Fibroblast of lung (primary cell): ENCODE measurements around the gene ELAVL2. TPM values are rescaled to one million over a fixed set of nuclear protein-coding genes. Genes with fewer than 3 reads are reported as not detected.

Source experiments
- DNase-seq, 2 donors: peaks; one replicate each; pipeline versions ENCODE4 v3.0.0 to v3.0.0-alpha.2; 2010; ENCODE audit warnings: low read depth in 2 of 2
- H2AFZ ChIP-seq: 2 replicates; pipeline ENCODE4 v1.5.1; 2012; ENCODE audit warnings: low read length, control low read depth, inconsistent platforms
- H3K27ac ChIP-seq: 2 replicates; pipeline ENCODE4 v1.5.1; 2011; ENCODE audit warnings: low read length, control low read depth; ENCODE audit not compliant: insufficient read depth
- H3K27me3 ChIP-seq: 2 replicates; pipeline ENCODE4 v1.5.1; 2011; ENCODE audit warnings: mild to moderate bottlenecking, low read length; ENCODE audit not compliant: control insufficient read depth, insufficient read depth
- H3K36me3 ChIP-seq: 2 replicates; pipeline ENCODE4 v1.5.1; 2011; ENCODE audit warnings: low read length; ENCODE audit not compliant: control insufficient read depth, insufficient read depth
- H3K4me1 ChIP-seq: 2 replicates; pipeline ENCODE4 v1.5.1; 2011; ENCODE audit warnings: low read length; ENCODE audit not compliant: control insufficient read depth, insufficient read depth; ENCODE audit errors: extremely low read depth
- H3K4me2 ChIP-seq: 2 replicates; pipeline ENCODE4 v1.5.1; 2011; ENCODE audit warnings: low read length, control low read depth; ENCODE audit not compliant: insufficient read depth; ENCODE audit errors: extremely low read depth
- H3K4me3 ChIP-seq, 4 experiments: fragments of 200-600 bp in 1 of 4; sonication (generic) in 1 of 4; replicated peaks in 1 of 4; 2 replicates each; pipeline ENCODE4 v1.5.1; 2011 to 2016; ENCODE audit warnings: low read length in 4 of 4, low read depth in 3 of 4, mild to moderate bottlenecking in 3 of 4, control low read depth in 2 of 4, inconsistent platforms in 1 of 4, mixed read lengths in 1 of 4; ENCODE audit not compliant: insufficient read depth in 1 of 4; ENCODE audit errors: control extremely low read depth in 1 of 4
- H3K79me2 ChIP-seq: 2 replicates; pipeline ENCODE4 v1.5.1; 2012; ENCODE audit warnings: mild to moderate bottlenecking, low read length, inconsistent platforms; ENCODE audit not compliant: control insufficient read depth, insufficient read depth
- H3K9ac ChIP-seq: 2 replicates; pipeline ENCODE4 v1.5.1; 2011; ENCODE audit warnings: mild to moderate bottlenecking, low read length, control low read depth; ENCODE audit not compliant: insufficient read depth
- H3K9me3 ChIP-seq: 2 replicates; pipeline ENCODE4 v1.5.1; 2012; ENCODE audit warnings: low read depth, low read length; ENCODE audit not compliant: control insufficient read depth, insufficient read depth
- H4K20me1 ChIP-seq: 2 replicates; pipeline ENCODE4 v1.5.1; 2011; ENCODE audit warnings: low read length; ENCODE audit not compliant: control insufficient read depth, insufficient read depth; ENCODE audit errors: extremely low read depth
- EZH2 ChIP-seq: IDR thresholded peaks from 2 replicates; pipeline ENCODE4 v1.5.1; 2012; ENCODE audit warnings: low read length, control low read depth, mild to moderate bottlenecking; ENCODE audit errors: missing control alignments
- polyA plus RNA-seq, 2 donors: library from polyadenylated mRNA; depleted of rRNA in 1 of 2; stranded (reverse) in 1 of 2; unstranded in 1 of 2; fragments of >200 nt; gene quantifications; 2 replicates each; pipeline ENCODE4 v1.2.1, GENCODE V29; 2011 to 2012; ENCODE audit warnings: missing spikeins in 1 of 2
- total RNA-seq: library from RNA; depleted of rRNA; stranded (reverse); fragments of >200 nt; gene quantifications from 2 replicates; pipeline ENCODE4 v1.2.1, GENCODE V29; 2014
- TF ChIP-seq, protein P1 (sequence below), 2 donors: IDR thresholded peaks in 1 of 2; conservative IDR thresholded peaks in 1 of 2; 1 replicate in 1 of 2; 2 replicates in 1 of 2; pipeline ENCODE4 v1.5.1; 2011 to 2012; ENCODE audit warnings: low read length in 2 of 2, control low read depth in 1 of 2, inconsistent platforms in 1 of 2, low read depth in 1 of 2, mild to moderate bottlenecking in 1 of 2

Gene ELAVL2
- total and polyA plus RNA-seq, 2 donors (not counting 1 experiment from before 2014, with no cell fraction given) = under 0.01 to 0.03 TPM

- Histone ChIP-seq H3K27ac (no peak overlapping the region), H3K79me2 (no peaks in the 10 kb centered on the region)
- DNase-seq = peak in 1 of 2 donors; percentile 49
Measured at GRCh38 chr9:23682891-23683431, 143.1 kb downstream of the ELAVL2 start.

GRCh38 chr9:23682352-23682751 lies 143.7 kb downstream of the ELAVL2 start:
- Histone ChIP-seq H4K20me1 (no peaks in the 10 kb centered on the region), H3K4me2 (no peak overlapping the region), H3K27me3 (no peaks in the 10 kb centered on the region), H3K27ac (no peak overlapping the region), H3K4me3 (no peak overlapping the region), H3K79me2 (no peaks in the 10 kb centered on the region), H2AFZ (no peak overlapping the region), H3K9me3 (no peaks in the 10 kb centered on the region), H3K4me1 (no peaks in the 10 kb centered on the region), H3K9ac (no peak overlapping the region), H3K36me3 (no peaks in the 10 kb centered on the region)
- TF ChIP-seq EZH2 = no peak
- TF ChIP-seq, protein P1, sequence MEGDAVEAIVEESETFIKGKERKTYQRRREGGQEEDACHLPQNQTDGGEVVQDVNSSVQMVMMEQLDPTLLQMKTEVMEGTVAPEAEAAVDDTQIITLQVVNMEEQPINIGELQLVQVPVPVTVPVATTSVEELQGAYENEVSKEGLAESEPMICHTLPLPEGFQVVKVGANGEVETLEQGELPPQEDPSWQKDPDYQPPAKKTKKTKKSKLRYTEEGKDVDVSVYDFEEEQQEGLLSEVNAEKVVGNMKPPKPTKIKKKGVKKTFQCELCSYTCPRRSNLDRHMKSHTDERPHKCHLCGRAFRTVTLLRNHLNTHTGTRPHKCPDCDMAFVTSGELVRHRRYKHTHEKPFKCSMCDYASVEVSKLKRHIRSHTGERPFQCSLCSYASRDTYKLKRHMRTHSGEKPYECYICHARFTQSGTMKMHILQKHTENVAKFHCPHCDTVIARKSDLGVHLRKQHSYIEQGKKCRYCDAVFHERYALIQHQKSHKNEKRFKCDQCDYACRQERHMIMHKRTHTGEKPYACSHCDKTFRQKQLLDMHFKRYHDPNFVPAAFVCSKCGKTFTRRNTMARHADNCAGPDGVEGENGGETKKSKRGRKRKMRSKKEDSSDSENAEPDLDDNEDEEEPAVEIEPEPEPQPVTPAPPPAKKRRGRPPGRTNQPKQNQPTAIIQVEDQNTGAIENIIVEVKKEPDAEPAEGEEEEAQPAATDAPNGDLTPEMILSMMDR (conservative IDR thresholded peaks at IDR 0.05 in 1 of 2, IDR thresholded peaks at IDR 0.05 in 1 of 2; ENCODE audit: low read depth in 1 of 2, low read length in 2 of 2) = no peak
- DNase-seq = no peak

More at GRCh38 chr9:23682891-23683431, 143.1 kb downstream of the ELAVL2 start:
- no peaks in the 10 kb centered on the region for H3K36me3 ChIP-seq
- H3K27me3 ChIP-seq = no peaks in the 10 kb centered on the region
- H3K9ac ChIP-seq = no peak overlapping the region
- H3K4me2 ChIP-seq = no peak overlapping the region
- no peaks in the 10 kb centered on the region for H3K9me3 ChIP-seq
- no peak for TF ChIP-seq EZH2
- TF ChIP-seq, protein P1 (conservative IDR thresholded peaks at IDR 0.05 in 1 of 2, IDR thresholded peaks at IDR 0.05 in 1 of 2; ENCODE audit: low read depth in 1 of 2, low read length in 2 of 2) = no peak
- no peak overlapping the region for H2AFZ ChIP-seq
- no peaks in the 10 kb centered on the region for H3K4me1 ChIP-seq
- H4K20me1 ChIP-seq = no peaks in the 10 kb centered on the region
- H3K4me3 ChIP-seq = no peak overlapping the region

DNA sequence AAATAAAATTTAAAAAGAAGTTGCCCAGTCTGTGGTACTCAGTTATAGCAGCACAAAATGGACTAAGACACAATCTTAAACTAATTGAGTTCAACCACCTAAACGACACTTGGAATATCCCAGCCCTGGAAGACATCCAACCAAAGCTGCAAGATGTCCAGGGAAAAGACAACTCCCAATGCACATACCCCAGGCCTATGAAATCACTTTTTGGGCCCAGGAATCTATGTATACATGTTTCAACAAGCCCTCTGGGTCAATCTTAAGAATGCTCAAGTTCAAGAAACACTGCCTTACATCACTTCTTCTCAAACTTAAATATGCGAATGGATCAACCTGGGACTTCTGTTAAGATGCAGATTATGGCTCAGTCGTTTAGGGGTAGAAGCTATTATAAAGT lies 148.6 kb downstream of the ELAVL2 start:
- Histone ChIP-seq H3K27me3 (no peaks in the 10 kb centered on the region), H3K4me1 (no peaks in the 10 kb centered on the region), H3K9me3 (no peaks in the 10 kb centered on the region), H2AFZ (no peak overlapping the region), H3K9ac (no peak overlapping the region), H3K79me2 (no peaks in the 10 kb centered on the region), H3K4me2 (no peak overlapping the region), H3K36me3 (no peaks in the 10 kb centered on the region), H3K4me3 (no peak overlapping the region), H4K20me1 (no peaks in the 10 kb centered on the region), H3K27ac (no peak overlapping the region)
- no peak for TF ChIP-seq EZH2
- TF ChIP-seq, protein P1 (conservative IDR thresholded peaks at IDR 0.05 in 1 of 2, IDR thresholded peaks at IDR 0.05 in 1 of 2; ENCODE audit: low read depth in 1 of 2, low read length in 2 of 2) = no peak
- DNase-seq = no peak
